Left lung (tissue), 10 donors: ENCODE results near the gene CHD2. TPM values are rescaled to one million over a fixed set of nuclear protein-coding genes. Genes with fewer than 3 reads are reported as not detected.

Experiments
- ATAC-seq: fragments of 200-7000 bp; cut with Tn5 transposase; one replicate; pipeline ENCODE4 v1.9.1; 2020; ENCODE audit warnings: moderate library complexity
- DNase-seq, 4 donors: peaks; one replicate each; pipeline ENCODE4 v3.0.0-alpha.2; 2013 to 2020
- H3K27ac ChIP-seq, 2 donors: fragments of 200-600 bp; sonication (generic) in 1 of 2; one replicate each; pipeline versions ENCODE4 v1.5.0 to v1.8.0; 2020 to 2021
- H3K27me3 ChIP-seq, 2 donors: fragments of 200-600 bp; sonication (generic) in 1 of 2; one replicate each; pipeline versions ENCODE4 v1.5.0 to v1.8.0; 2020 to 2021
- H3K36me3 ChIP-seq, 2 donors: fragments of 200-600 bp; sonication (generic) in 1 of 2; one replicate each; pipeline versions ENCODE4 v1.5.0 to v1.8.0; 2020 to 2021
- H3K4me1 ChIP-seq, 2 donors: fragments of 200-600 bp; one replicate each; pipeline ENCODE4 v1.8.0; 2021
- H3K4me3 ChIP-seq, 2 donors: fragments of 200-600 bp; sonication (generic) in 1 of 2; one replicate each; pipeline versions ENCODE4 v1.5.0 to v1.8.0; 2020 to 2021; ENCODE audit warnings: mild to moderate bottlenecking in 1 of 2
- H3K9me3 ChIP-seq, 2 donors: fragments of 200-600 bp; sonication (generic) in 1 of 2; one replicate each; pipeline versions ENCODE4 v1.5.0 to v1.8.0; 2020 to 2021
- intact Hi-C, 2 donors: fragments of 100-400 bp; cut with DNase I; formaldehyde crosslinking; loops; one replicate each; pipeline versions ENCODE4 v1.11.2 to v1.14.2; 2022
- polyA plus RNA-seq, 6 donors: library from polyadenylated mRNA; unstranded; fragments of 120-200 nt; gene quantifications; one replicate each; pipeline ENCODE4 v1.2.1, GENCODE V29; 2013; ENCODE audit not compliant: insufficient read length in 6 of 6
- total RNA-seq, 2 donors: library from RNA; stranded (reverse); fragmentation: NEBNext Ultra II Directional; extraction: Animal tissue kit (Norgen Biotek cat#: 25700); gene quantifications; one replicate each; pipeline ENCODE4 v1.2.1, GENCODE V29; 2021
- TF ChIP-seq, protein P1 (sequence below), 2 donors: fragments of 200-600 bp; sonication (generic) in 1 of 2; IDR thresholded peaks; one replicate each; pipeline versions ENCODE4 v1.5.0 to v1.8.0; 2021; ENCODE audit warnings: antibody characterized with exemption in 2 of 2
- donor health status: DM: no; HTN: yes; CAD: no.
- donor health status: DM: no; HTN: no; CAD: no.

The CHD2 gene
- total and polyA plus RNA-seq, 8 donors: 120 to 152 (median 130) TPM

DNA sequence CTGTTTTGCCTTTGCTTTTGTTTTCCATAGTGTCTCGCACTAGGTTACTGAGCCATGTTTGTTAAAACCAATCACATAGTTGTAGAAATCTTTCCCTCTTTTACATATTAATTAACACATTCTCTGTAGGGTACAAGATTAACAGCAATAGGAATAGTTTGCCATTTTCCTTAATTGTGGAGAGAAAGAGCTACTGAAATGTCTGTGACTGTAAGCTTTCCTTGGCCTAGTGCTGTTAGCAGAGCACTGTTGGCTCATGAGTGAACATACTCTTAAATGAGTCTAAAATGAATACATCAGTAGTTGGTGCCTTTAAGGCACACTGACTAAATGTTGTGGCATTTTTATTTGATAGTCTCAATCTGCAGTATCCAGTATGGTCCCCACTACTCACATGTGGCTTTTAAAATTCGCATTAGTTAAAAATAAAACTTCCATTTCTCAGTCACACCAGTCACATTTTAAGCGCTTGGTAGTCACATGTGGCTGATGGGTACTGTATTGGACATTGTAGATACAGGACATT lies 28.2 kb downstream of the CHD2 start:
- Histone ChIP-seq H3K4me3 (no peak overlapping the region), H3K36me3 (peaks cover 5 to 98% of the 10 kb centered on the region in 2 donors), H3K4me1 (peaks cover 0 to 42% of the 10 kb centered on the region in 2 donors), H3K27me3 (no peaks in the 10 kb centered on the region), H3K9me3 (no peaks in the 10 kb centered on the region), H3K27ac (no peak overlapping the region)
- DNase-seq (no peak), ATAC-seq (no peak)
- TF ChIP-seq, protein P1, sequence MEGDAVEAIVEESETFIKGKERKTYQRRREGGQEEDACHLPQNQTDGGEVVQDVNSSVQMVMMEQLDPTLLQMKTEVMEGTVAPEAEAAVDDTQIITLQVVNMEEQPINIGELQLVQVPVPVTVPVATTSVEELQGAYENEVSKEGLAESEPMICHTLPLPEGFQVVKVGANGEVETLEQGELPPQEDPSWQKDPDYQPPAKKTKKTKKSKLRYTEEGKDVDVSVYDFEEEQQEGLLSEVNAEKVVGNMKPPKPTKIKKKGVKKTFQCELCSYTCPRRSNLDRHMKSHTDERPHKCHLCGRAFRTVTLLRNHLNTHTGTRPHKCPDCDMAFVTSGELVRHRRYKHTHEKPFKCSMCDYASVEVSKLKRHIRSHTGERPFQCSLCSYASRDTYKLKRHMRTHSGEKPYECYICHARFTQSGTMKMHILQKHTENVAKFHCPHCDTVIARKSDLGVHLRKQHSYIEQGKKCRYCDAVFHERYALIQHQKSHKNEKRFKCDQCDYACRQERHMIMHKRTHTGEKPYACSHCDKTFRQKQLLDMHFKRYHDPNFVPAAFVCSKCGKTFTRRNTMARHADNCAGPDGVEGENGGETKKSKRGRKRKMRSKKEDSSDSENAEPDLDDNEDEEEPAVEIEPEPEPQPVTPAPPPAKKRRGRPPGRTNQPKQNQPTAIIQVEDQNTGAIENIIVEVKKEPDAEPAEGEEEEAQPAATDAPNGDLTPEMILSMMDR (IDR thresholded peaks at IDR 0.05): no peak
- intact Hi-C loops: no loop called here

DNA sequence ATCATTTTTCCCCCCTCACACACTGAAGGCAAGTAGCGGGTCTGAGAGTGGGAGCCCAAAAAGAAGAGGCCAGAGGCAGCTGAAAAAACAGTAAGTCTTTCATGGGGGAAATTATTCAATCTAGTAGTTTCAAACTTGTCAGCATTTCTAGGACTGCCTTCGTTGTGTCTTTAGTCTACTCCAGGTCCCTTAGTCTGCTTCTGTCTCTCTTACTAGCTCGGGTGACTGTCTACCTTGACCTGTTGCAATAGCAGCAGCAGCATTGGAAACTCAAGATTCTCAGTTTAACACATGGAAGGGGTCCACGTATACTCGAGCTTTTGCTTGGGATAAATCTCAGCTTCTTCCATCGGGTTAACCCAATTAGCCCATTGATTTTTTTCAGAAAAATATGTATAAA lies 28.9 kb downstream of the CHD2 start:
- no peak for ATAC-seq
- no peak for DNase-seq
- Histone ChIP-seq H3K4me3 (no peak overlapping the region), H3K27ac (no peak overlapping the region), H3K36me3 (peaks cover 5 to 100% of the 10 kb centered on the region in 2 donors), H3K4me1 (peaks cover 0 to 41% of the 10 kb centered on the region in 2 donors), H3K27me3 (no peaks in the 10 kb centered on the region), H3K9me3 (no peaks in the 10 kb centered on the region)
- intact Hi-C loops: no loop called here
- TF ChIP-seq, protein P1 (IDR thresholded peaks at IDR 0.05): no peak

DNA sequence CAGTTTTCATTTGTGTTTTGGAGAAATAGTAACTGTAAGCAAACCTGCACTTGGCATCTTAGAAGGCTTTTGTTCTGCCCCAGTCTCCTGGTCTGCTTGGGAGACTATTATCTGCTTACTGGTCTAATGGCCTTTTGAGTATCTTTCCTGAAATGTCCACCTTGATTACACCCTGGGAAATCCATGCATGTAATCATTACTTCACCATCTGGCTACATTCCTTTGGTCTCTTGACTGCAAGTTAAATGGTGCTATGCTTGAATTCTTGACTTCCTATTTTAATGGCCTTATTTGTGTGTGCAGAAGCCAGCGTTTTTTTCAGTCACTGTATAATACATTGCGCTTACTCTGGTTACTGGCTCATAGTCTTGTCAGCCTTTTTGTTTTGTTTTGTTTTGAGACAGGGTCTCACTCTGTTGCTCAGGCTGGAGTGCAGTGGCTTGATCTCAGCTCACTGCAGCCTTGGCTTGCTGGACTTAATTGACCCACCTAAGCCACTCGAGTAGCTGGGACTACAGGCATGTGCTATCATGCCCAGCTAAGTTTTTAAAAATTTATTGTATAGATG lies 30.0 kb downstream of the CHD2 start:
- peaks cover 0 to 32% of the 10 kb centered on the region in 2 donors for H3K4me1 ChIP-seq
- intact Hi-C loops: no loop called here
- H3K36me3 ChIP-seq: peaks cover 5 to 99% of the 10 kb centered on the region in 2 donors
- no peaks in the 10 kb centered on the region for H3K9me3 ChIP-seq
- TF ChIP-seq, protein P1 (IDR thresholded peaks at IDR 0.05): no peak
- no peak overlapping the region for H3K4me3 ChIP-seq
- H3K27ac ChIP-seq: peak overlapping the region; percentile 31 to 46
- no peak for DNase-seq
- peak; percentile 49 for ATAC-seq
- H3K27me3 ChIP-seq: no peaks in the 10 kb centered on the region

DNA sequence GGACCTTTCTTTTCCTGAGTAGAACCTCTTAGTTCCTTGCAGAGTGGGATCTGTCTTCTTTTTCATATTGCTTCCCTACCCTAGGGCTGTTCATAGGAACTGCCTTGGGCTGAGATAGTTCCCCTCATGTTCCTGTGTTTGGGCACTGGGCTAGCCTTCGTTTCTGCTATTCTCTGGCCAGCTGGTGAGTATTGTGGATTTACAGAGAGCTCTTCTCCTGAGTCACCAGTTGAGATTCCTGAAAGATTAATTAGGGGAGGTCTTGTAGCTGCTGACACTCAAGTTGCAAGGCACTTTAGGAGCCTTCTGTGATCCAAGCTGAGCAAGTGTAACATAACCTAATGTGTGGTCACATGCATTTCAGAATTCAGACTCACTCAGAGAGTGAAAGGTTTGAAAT lies 30.7 kb downstream of the CHD2 start:
- Histone ChIP-seq H3K4me3 (no peak overlapping the region), H3K27ac (peak overlapping the region; percentile 31 to 46), H3K36me3 (peaks cover 5 to 99% of the 10 kb centered on the region in 2 donors), H3K27me3 (no peaks in the 10 kb centered on the region), H3K9me3 (no peaks in the 10 kb centered on the region), H3K4me1 (peaks cover 0 to 31% of the 10 kb centered on the region in 2 donors)
- TF ChIP-seq, protein P1 (IDR thresholded peaks at IDR 0.05): no peak
- peak; percentile 57 for ATAC-seq
- DNase-seq: no peak
- intact Hi-C loops: no loop called here

DNA sequence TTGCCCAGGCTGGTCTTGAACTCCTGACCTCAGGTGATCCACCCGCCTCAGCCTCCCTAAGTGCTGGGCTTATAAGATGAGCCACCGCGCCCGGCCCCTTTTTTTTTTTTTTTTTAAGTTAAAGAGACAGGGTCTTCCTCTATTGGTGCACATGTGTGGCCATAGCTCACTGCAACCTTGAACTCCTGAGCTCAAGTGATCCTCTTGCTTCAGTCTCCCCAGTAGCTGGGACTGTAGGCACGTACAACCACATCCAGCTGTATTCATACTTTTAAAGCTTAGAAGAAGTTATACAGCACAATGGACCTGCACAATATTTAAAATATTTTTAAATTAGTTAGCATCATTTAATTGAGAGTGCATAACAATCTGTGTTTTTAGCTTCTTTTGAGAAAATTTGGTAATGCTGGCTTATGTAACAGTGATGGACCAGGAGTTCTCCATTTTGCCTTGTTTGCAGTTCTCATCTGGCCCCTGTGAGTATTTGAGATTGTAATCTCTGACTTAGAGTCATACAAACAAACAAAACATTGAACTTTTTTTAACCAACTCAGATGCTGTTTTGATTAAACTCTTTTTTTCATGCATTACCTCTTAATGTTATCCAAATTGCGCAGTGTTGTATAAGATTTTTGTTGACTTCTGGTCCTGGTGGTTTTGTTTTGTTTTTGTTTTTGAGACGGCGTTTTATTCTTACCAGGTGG lies 33.0 kb downstream of the CHD2 start:
- peaks cover 0 to 37% of the 10 kb centered on the region in 2 donors for H3K4me1 ChIP-seq
- H3K27ac ChIP-seq: no peak overlapping the region
- ATAC-seq (no peak), DNase-seq (no peak)
- peaks cover 0 to 98% of the 10 kb centered on the region in 2 donors for H3K36me3 ChIP-seq
- H3K9me3 ChIP-seq: no peaks in the 10 kb centered on the region
- H3K4me3 ChIP-seq: no peak overlapping the region
- TF ChIP-seq, protein P1 (IDR thresholded peaks at IDR 0.05): no peak
- intact Hi-C loops: no loop called here
- H3K27me3 ChIP-seq: no peaks in the 10 kb centered on the region
